Calu3 (cell line): Measurements from ENCODE around the gene ZNF358. TPM values are rescaled to one million over a fixed set of nuclear protein-coding genes. Genes with fewer than 3 reads are reported as not detected.

Source experiments
- BruUV-seq: library from RNA; stranded (reverse); fragments of 400-500 nt; replicated peaks from 2 replicates; lab custom pipeline; 2021; lab: Mats Ljungman, UMichigan
- CTCF ChIA-PET: fragments of 300-600 bp; sonication (Branson Sonifier 250); formaldehyde crosslinking; loops from one replicate; lab custom pipeline; 2022; ENCODE audit warnings: antibody characterized with exemption; lab: Charles Lee
- DNase-seq: peaks from one replicate; pipeline ENCODE4 v3.0.0; 2022
- H3K27ac Mint-ChIP-seq: one replicate; pipeline ENCODE4 v1.8.0; 2022; ENCODE audit warnings: mixed read lengths; ENCODE audit not compliant: unreplicated experiment
- H3K27me3 Mint-ChIP-seq: one replicate; pipeline ENCODE4 v1.8.0; 2022; ENCODE audit warnings: mixed read lengths; ENCODE audit not compliant: unreplicated experiment
- H3K36me3 Mint-ChIP-seq: one replicate; pipeline ENCODE4 v1.8.0; 2022; ENCODE audit warnings: mild to moderate bottlenecking, moderate library complexity, mixed read lengths; ENCODE audit not compliant: insufficient read depth, unreplicated experiment
- H3K4me1 Mint-ChIP-seq: one replicate; pipeline ENCODE4 v1.8.0; 2022; ENCODE audit warnings: mild to moderate bottlenecking, low read depth, mixed read lengths; ENCODE audit not compliant: unreplicated experiment
- H3K4me3 Mint-ChIP-seq: one replicate; pipeline ENCODE4 v1.8.0; 2022; ENCODE audit warnings: mild to moderate bottlenecking, low read depth, moderate library complexity, mixed read lengths; ENCODE audit not compliant: unreplicated experiment
- H3K9me3 Mint-ChIP-seq: one replicate; pipeline ENCODE4 v1.8.0; 2022; ENCODE audit warnings: low read depth, mixed read lengths; ENCODE audit not compliant: unreplicated experiment
- CTCF ChIP-seq: fragments of 200-600 bp; IDR thresholded peaks from one replicate; pipeline ENCODE4 v1.8.0; 2022; ENCODE audit warnings: antibody characterized with exemption; ENCODE audit not compliant: unreplicated experiment
- intact Hi-C: fragments of 100-400 bp; cut with micrococcal nuclease; formaldehyde crosslinking; loops from one replicate; pipeline ENCODE4 v1.10.0; 2022; ENCODE audit not compliant: unreplicated experiment
- total RNA-seq: library from RNA; stranded (reverse); gene quantifications from 2 replicates; pipeline ENCODE4 v1.2.3, GENCODE V29; 2022

Gene ZNF358
- total RNA-seq, 1 experiment from 2014 or later, result 23.8 TPM

GRCh38 chr19:7470540-7471305, 45.2 kb upstream of the ZNF358 start:
- Mint-ChIP-seq H3K4me3 (no peak overlapping the region), H3K27ac (no peak overlapping the region), H3K36me3 (peaks cover 13% of the 10 kb centered on the region), H3K4me1 (no peaks in the 10 kb centered on the region), H3K9me3 (no peaks in the 10 kb centered on the region), H3K27me3 (no peaks in the 10 kb centered on the region)
- CTCF ChIA-PET, result no interaction called here
- BruUV-seq, result TSS peak; percentile 23
- intact Hi-C loops, result no loop called here
- no peak for TF ChIP-seq CTCF
- no peak for DNase-seq

- no peak for TF ChIP-seq CTCF
- no TSS peak for BruUV-seq
- CTCF ChIA-PET, result no interaction called here
- H3K4me1 Mint-ChIP-seq, result no peaks in the 10 kb centered on the region
- intact Hi-C loops, result no loop called here
- DNase-seq, result no peak
- H3K4me3 Mint-ChIP-seq, result no peak overlapping the region
- H3K9me3 Mint-ChIP-seq, result no peaks in the 10 kb centered on the region
- H3K27me3 Mint-ChIP-seq, result no peaks in the 10 kb centered on the region
- peaks cover 16% of the 10 kb centered on the region for H3K36me3 Mint-ChIP-seq
- H3K27ac Mint-ChIP-seq, result no peak overlapping the region
Measured at GRCh38 chr19:7471696-7472615, 43.9 kb upstream of the ZNF358 start.

GRCh38 chr19:7475665-7476064, 40.2 kb upstream of the ZNF358 start:
- DNase-seq, result no peak
- intact Hi-C loops, result no loop called here
- BruUV-seq, result no TSS peak
- no peak for TF ChIP-seq CTCF
- no peaks in the 10 kb centered on the region for H3K4me1 Mint-ChIP-seq
- no peak overlapping the region for H3K4me3 Mint-ChIP-seq
- H3K36me3 Mint-ChIP-seq, result peaks cover 28% of the 10 kb centered on the region
- no peaks in the 10 kb centered on the region for H3K27me3 Mint-ChIP-seq
- no peak overlapping the region for H3K27ac Mint-ChIP-seq
- CTCF ChIA-PET, result no interaction called here
- H3K9me3 Mint-ChIP-seq, result no peaks in the 10 kb centered on the region

- H3K27me3 Mint-ChIP-seq, result no peaks in the 10 kb centered on the region
- BruUV-seq, result no TSS peak
- intact Hi-C loops, result no loop called here
- H3K4me1 Mint-ChIP-seq, result no peaks in the 10 kb centered on the region
- no peak overlapping the region for H3K27ac Mint-ChIP-seq
- TF ChIP-seq CTCF, result no peak
- CTCF ChIA-PET, result no interaction called here
- peaks cover 28% of the 10 kb centered on the region for H3K36me3 Mint-ChIP-seq
- no peaks in the 10 kb centered on the region for H3K9me3 Mint-ChIP-seq
- no peak overlapping the region for H3K4me3 Mint-ChIP-seq
- no peak for DNase-seq
Measured at GRCh38 chr19:7476241-7476640, 39.7 kb upstream of the ZNF358 start.
